ENCODE data around the gene ZFP69B.
"Not testable (repeated sequence)": the region's sequence is repeated elsewhere in the genome, so short reads cannot be mapped to it uniquely, and the experiment has no call there.

ZFP69B gene

DNA sequence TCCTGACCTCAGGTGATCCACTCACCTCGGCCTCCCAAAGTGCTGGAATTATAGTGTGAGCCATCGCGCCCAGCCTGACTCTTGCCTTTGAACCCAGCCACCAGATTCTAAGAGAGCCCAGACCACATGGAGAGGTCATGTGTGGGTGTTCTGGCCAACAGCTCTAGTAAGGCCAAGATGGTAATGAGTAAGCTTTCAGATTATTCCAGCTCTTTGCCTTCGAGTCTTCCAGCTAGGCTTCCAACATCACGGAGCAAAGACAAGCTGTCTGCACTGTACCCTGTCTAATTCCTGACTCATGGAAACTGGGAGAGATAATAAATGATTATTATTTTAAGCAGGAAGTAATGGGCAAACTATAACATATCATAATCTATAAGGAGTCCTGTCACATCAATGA is 14.8 kb upstream of the ZFP69B start:
- DNase-seq (ENCODE audit: low read depth in 2 of 3, low spot score in 2 of 3) = no peak

DNA sequence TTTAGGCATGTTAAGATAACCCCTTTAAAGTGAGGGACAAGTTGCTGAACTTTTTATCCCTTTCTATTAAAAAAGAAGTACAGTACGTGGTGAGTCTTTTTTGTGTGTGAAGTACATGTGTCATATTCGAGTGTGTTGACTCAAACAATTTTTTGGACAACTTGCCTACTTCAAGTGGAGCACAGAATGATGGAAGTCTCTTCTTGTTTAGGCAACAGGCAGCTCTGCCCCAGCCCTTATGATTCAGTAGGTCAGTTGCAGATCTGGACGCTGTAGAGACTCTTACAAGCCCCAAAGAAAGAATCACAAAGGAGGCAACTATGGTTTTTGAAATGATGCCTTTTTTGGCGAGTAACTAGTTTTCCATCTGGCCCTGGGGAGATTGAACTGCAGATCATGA is 14.4 kb upstream of the ZFP69B start:
- DNase-seq (ENCODE audit: low read depth in 2 of 3, low spot score in 2 of 3) = no peak

DNA sequence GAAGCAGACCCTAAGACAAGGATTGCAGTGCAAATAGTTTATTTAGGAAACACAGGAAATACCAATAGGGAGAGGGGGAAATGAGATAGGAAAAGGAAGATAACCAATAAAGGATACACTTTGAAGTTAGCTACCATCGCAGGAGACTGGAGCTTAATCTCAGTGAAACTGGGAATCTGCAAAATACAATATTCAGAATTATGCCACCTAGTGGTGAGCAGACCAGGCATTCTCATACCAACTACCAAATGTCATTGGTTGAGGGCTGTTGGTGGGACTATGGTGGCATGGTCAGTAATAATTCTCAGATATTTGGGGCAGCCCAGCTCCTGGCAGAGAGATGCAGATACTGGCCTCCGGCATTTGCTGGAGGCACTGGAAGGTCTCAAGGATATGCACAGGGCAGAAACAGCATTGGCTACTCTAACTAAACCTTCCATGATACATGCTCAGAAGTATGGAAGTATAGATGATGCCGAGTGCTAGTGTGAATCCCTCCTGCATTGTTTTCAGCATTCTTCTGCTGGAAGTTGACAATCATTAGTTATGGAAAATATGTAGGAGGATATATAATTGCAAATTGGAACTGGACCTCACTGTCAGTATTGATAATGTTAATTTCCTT is 11.8 kb upstream of the ZFP69B start:
- no peak for DNase-seq (ENCODE audit: low read depth in 2 of 3, low spot score in 2 of 3)

DNA sequence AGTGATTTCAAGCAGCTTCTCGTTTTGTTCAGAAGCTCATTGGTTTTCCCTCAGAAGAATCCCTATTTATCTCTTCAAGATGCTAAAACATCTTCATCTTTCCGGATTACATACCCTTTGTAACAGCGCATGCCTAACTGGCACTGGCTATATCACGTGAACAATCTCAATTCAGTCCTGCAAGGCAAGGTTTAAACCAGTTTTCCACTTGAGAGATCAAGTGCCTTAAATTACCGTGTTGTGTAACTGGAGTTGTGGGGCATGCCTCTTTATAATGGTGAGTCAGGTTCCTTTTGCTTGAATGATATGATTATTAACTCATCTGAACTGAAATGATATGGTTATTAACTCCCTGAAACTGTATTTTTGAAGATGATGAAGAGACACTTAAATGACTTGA is 11.0 kb upstream of the ZFP69B start:
- DNase-seq (ENCODE audit: low read depth in 2 of 3, low spot score in 2 of 3) = no peak

GRCh38 chr1:40450495-40451237 is 390 bp downstream of the ZFP69B start:
- peak; percentile 54 to 77 (median 74) for DNase-seq (ENCODE audit: low read depth in 2 of 3, low spot score in 2 of 3)

GRCh38 chr1:40451238-40451585 is 936 bp downstream of the ZFP69B start:
- no peak for DNase-seq (ENCODE audit: low read depth in 2 of 3, low spot score in 2 of 3)

GRCh38 chr1:40454873-40455272 is 4.6 kb downstream of the ZFP69B start:
- no peak for DNase-seq (ENCODE audit: low read depth in 2 of 3, low spot score in 2 of 3)

DNA sequence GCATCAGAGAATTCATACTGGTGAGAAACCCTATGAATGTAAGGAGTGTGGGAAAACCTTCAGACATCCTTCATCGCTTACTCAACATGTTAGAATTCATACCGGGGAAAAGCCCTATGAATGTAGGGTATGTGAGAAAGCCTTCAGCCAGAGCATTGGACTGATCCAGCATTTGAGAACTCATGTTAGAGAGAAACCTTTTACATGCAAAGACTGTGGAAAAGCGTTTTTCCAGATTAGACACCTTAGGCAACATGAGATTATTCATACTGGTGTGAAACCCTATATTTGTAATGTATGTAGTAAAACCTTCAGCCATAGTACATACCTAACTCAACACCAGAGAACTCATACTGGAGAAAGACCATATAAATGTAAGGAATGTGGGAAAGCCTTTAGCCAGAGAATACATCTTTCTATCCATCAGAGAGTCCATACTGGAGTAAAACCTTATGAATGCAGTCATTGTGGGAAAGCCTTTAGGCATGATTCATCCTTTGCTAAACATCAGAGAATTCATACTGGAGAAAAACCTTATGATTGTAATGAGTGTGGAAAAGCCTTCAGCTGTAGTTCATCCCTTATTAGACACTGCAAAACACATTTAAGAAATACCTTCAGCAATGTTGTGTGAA is 12.8 kb downstream of the ZFP69B start:
- no peak for DNase-seq (ENCODE audit: low read depth in 2 of 3, low spot score in 2 of 3)

- DNase-seq (ENCODE audit: low read depth in 2 of 3, low spot score in 2 of 3) = no peak
Observed at GRCh38 chr1:40469327-40469726, 19.1 kb downstream of the ZFP69B start.

DNA sequence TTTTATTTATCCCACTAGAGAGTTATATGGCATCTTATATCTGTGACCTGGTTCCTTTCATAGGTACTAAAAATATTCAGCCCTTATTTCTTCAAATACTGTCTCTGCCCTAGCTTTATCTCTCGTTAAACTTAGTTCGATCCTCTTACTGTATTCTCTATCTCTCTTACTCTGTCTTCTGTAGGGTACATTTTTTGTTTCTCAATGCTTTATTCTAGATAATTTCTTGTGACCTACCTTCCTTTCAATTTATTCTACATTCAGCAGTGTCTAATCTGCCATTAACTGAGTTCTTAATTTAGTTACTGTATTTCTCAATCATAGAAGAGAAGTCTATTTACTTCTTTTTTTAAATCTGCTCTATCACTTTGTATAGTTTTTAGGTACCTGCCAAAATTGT is 25.0 kb downstream of the ZFP69B start:
- no peak for DNase-seq (ENCODE audit: low read depth in 2 of 3, low spot score in 2 of 3)

DNA sequence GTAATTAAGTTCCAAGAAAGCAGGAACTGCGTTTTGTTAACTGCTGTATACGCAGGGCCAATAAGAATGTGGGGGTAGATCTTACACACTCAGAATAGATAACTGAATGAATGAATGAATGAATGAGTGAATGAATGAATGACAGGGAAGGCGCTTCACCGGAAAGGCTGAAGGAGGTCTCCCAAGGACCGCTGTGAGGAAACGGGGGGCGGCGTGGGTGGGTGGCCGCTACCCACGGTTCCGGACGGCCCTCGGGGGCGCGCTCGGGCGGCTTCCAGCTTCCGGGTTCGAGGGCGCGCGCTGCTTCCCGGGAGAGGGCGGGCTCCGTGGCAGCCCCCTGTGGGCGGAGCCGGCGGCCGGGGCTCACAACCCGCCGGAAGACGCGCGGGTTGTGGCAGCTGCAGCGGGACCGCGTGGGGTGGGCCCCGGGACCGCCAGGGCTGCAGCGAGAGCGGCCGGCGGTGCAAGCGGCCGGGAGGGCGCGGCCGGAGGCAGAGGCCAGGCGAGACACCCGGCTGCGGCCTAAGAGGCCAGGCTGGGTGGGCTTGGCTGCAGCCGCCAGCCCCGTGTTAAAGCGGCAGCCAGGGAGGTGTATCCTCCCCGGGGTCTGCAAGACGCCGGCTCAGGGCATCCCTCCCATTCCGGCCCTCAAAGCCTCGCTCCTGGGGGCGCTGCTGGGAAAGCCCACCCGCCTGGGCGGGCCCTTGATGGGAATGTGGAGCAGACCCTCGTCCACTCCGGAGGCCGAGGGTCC is 26.8 kb downstream of the ZFP69B start, which contains the start of gene ZFP69:
TSS of gene ZFP69 (plus strand) at position 367 of the 754 bp plus-strand sequence. CDS start 2,072 bp downstream, outside the sequence.
- DNase-seq (ENCODE audit: low read depth in 2 of 3, low spot score in 2 of 3) = peak; percentile 34 to 51 (median 41)

DNA sequence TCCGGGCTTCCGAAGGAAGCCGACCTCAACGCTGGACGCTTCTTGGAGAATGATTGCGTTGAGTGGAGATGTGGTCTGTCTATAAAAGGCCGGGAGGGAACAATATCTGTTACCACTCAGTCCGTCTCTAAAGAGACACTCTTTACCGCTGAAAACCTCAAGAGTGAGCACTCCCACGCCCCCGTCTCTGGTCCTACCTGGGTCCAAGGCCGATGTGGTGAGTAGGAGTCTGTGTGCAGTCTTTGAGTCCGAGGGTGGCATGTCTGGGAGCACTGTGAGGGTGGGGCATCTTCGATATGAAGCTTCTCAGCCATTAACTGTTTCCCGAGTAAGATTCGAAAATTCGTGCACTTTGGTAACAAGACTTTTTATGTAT is 27.4 kb downstream of the ZFP69B start:
- DNase-seq (ENCODE audit: low read depth in 2 of 3, low spot score in 2 of 3) = peak in 2 of 3 experiments; percentile 6 to 9

GRCh38 chr1:40478276-40478675 is 28.0 kb downstream of the ZFP69B start:
- no peak for DNase-seq (ENCODE audit: low read depth in 2 of 3, low spot score in 2 of 3)

- no peak for DNase-seq (ENCODE audit: low read depth in 2 of 3, low spot score in 2 of 3)
Observed at GRCh38 chr1:40479156-40479555, 28.9 kb downstream of the ZFP69B start.

- no peak for DNase-seq (ENCODE audit: low read depth in 2 of 3, low spot score in 2 of 3)
Observed at GRCh38 chr1:40495315-40495903, 45.1 kb downstream of the ZFP69B start.

- not testable (repeated sequence) for DNase-seq (ENCODE audit: low read depth in 2 of 3, low spot score in 2 of 3)
Observed at GRCh38 chr1:40502651-40503050, 52.4 kb downstream of the ZFP69B start.

- no peak for DNase-seq (ENCODE audit: low read depth in 2 of 3, low spot score in 2 of 3)
Observed at GRCh38 chr1:40507973-40508372, 57.7 kb downstream of the ZFP69B start.

- peak; percentile 62 to 70 (median 66) for DNase-seq (ENCODE audit: low read depth in 2 of 3, low spot score in 2 of 3)
Observed at GRCh38 chr1:40508375-40509341, 58.4 kb downstream of the ZFP69B start, which contains the start of gene EXO5. EXO5 (plus strand) TSS chr1:40508767; CDS start chr1:40514545, 5,778 bp downstream.
